SK-N-MC (cell line): ENCODE data around the gene BANF1.

Experiments
- EZH2 ChIP-seq: fragments of 200-600 bp; sonication (generic); IDR thresholded peaks from one replicate; pipeline ENCODE4 v1.6.1; 2017; ENCODE audit warnings: antibody characterized with exemption
- POLR2AphosphoS5 ChIP-seq: IDR thresholded peaks from 2 replicates; pipeline ENCODE4 v1.6.1; 2012; ENCODE audit warnings: mild to moderate bottlenecking, low read depth, low read length, borderline replicate concordance

DNA sequence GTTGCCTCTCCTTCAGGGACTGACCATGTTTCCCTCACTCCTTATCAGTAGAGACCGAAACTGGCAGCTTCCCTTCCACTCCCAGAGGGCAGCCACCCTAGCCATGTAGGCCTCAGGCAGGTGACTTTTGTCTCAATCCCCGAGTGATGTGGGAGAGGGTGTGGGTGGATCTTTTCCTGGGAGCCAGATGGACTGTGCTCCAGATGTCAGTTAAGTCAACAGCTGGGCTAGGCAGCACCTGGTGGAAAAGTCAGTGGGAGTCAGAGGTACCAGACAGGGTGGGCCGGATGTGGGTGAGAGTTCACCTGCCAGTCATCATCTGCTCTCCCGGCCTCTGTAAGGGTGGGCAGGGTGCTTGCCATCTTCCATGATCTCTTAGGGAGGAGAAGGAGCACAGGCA is 1.9 kb downstream of the BANF1 start:
- TF ChIP-seq EZH2 (no peak), POLR2AphosphoS5 (no peak)
